GM10847 (cell line): ENCODE measurements around the gene TTC33.

Source experiments
- POLR2A ChIP-seq: IDR thresholded peaks from 2 replicates; pipeline ENCODE4 v1.6.1; 2011; ENCODE audit not compliant: insufficient read length; ENCODE audit errors: extremely low read depth

The TTC33 gene

GRCh38 chr5:40688996-40689395 lies 66.8 kb downstream of the TTC33 start:
- TF ChIP-seq POLR2A = no peak

DNA sequence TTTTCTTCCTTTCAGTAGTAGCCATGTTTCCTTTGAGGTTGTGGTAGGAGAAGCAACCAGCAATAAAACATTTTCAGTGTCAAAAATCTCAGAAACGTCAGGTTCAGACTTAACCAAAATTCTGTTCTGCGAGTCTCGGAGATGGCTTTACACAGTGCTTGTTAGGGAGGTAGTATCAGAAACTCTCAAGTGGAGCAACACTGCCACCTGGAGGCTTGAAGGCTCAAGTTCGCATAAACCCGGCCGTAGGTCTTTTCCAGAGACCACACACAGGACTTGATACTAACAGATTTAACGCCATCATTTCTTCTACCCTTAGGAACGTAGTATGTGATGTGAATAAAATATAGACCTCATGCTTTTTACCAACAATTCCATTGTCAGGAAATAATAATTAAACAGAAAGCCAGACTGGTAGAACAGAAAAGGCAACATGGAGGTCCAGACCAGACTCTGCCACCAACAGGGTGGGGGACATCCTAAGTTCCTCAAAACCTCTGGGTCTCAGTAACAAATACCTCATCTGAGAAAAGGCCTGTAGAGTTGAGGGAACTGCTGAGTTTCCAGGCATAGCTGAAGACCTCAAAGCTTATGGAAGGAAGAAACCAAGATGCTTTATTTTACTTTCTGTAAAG lies 67.5 kb downstream of the TTC33 start:
- TF ChIP-seq POLR2A = no peak

DNA sequence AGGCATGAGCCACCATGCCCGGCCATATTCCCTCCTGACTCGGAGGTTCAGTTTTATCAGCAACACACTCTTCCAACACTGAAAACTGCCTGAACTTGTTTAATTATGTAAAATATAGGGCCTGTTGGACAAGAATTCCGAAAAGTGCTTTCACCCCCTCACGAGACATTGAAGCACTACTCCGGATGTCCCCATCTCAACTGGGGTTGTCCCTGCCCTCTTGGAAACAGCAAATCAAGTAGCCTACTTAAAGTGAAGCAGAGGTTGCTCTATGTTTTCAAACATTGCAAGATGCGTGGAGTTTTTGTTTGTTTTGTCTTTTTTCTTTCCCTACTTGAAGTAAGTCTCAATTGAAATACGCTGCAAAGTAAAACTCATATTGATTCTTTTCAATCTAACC lies 68.4 kb downstream of the TTC33 start:
- TF ChIP-seq POLR2A = no peak

- TF ChIP-seq POLR2A = no peak
Observed at GRCh38 chr5:40685976-40686486, 69.7 kb downstream of the TTC33 start.

GRCh38 chr5:40685193-40685592 lies 70.6 kb downstream of the TTC33 start:
- TF ChIP-seq POLR2A = no peak

DNA sequence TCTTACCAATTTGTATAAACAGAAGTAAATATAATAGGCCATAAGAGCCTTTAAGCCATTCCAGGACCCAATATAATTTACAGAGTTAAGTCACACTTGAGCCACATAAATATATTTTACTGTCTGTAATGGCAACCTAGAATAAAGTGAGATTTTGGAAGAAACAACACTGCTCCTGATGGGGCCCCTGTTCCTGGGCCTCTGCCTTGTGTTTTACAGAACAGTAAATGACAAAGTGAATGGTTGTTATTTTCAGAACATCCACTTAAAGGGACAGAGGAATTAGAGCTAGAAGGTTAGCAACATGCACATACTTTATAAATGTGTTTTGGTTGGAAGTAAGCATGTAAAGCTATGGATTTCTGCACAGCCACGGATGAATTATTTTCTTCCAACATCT lies 72.5 kb downstream of the TTC33 start:
- TF ChIP-seq POLR2A = no peak

GRCh38 chr5:40682154-40683017 lies 73.4 kb downstream of the TTC33 start:
- TF ChIP-seq POLR2A = no peak

GRCh38 chr5:40681363-40682153 lies 74.2 kb downstream of the TTC33 start:
- TF ChIP-seq POLR2A = no peak

DNA sequence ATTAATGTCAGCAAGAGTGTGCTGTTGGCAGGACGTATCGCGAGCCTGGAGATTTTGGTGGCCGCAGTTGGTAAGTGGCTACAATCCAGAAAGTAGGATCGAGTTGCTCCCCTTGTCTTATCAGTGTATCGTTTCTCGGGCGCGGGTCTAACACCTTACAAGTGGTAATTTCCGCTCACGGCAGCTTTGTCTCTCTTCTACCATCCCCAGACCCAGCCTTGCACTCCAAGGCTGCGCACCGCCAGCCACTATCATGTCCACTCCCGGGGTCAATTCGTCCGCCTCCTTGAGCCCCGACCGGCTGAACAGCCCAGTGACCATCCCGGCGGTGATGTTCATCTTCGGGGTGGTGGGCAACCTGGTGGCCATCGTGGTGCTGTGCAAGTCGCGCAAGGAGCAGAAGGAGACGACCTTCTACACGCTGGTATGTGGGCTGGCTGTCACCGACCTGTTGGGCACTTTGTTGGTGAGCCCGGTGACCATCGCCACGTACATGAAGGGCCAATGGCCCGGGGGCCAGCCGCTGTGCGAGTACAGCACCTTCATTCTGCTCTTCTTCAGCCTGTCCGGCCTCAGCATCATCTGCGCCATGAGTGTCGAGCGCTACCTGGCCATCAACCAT lies 74.9 kb downstream of the TTC33 start:
- no peak for TF ChIP-seq POLR2A

GRCh38 chr5:40679913-40680681 lies 75.7 kb downstream of the TTC33 start, which contains the start of gene PTGER4:
Gene PTGER4 (plus strand): TSS chr5:40679915. CDS start chr5:40680994, 1,079 bp downstream.
- no peak for TF ChIP-seq POLR2A

- no peak for TF ChIP-seq POLR2A
Observed at GRCh38 chr5:40679148-40679912, 76.4 kb downstream of the TTC33 start.

DNA sequence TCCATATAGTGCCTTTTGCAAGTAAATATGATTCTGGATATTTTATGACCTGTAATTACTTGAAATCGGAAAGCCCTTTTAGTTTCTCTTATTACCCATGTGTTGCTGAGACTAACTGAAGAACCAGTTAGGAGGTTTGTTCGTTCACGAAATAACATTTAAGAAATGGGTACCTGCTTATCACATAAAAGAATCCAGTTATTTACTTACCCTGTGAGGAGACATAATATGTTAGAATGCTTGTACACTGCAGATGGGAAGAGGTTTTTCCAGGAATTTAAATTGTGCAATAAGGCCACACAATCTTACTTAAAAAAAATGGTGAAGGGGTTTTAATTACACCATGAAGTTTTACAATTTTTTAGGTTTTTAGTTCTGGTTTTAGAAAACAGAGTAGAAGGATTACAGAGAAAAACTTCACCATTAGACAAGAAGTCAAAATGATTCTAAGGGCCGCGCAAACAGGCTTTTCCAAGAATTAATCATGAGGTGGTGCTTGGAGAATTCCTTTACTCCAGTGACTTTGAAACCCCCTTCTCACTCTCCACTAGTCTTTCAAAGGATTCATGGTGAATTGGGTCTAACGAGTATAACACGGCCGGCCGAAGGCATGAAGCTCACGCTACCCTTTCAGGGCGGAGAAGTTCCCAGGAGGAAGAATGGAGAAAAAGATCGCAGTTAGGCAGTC lies 77.2 kb downstream of the TTC33 start:
- no peak for TF ChIP-seq POLR2A

- no peak for TF ChIP-seq POLR2A
Observed at GRCh38 chr5:40678026-40678425, 77.7 kb downstream of the TTC33 start.

GRCh38 chr5:40677456-40677855 lies 78.3 kb downstream of the TTC33 start:
- no peak for TF ChIP-seq POLR2A
